GM19463 (cell line): Measurements from ENCODE around the gene S100A14.
"Not testable (repeated sequence)": the region's sequence is repeated elsewhere in the genome, so short reads cannot be mapped to it uniquely, and the experiment has no call there.

Experiments
- ATAC-seq: cut with Tn5 transposase; IDR thresholded peaks from one replicate; pipeline ENCODE4 v1.9.1; 2021; ENCODE audit warnings: mild to moderate bottlenecking, moderate library complexity; ENCODE audit not compliant: unreplicated experiment

Gene S100A14

DNA sequence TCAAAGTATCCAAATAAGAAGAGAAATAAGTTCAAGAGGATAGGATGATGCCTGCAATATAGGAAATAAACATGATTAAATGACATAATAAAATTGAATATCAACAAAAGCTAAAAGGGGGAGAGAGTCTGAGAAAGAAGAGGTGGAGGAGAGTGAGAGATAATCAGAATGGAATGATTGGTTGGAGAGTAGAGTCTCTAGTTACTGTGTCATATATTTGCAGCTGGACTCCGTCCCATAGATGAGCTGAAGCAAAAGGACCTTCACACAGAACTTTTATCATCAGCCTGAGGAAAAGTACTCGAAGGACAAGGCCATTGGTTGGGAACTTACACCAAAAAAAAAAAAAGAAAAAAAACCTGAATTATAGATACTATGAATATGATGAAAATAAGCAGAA is 27.6 kb downstream of the S100A14 start:
- no peak for ATAC-seq

DNA sequence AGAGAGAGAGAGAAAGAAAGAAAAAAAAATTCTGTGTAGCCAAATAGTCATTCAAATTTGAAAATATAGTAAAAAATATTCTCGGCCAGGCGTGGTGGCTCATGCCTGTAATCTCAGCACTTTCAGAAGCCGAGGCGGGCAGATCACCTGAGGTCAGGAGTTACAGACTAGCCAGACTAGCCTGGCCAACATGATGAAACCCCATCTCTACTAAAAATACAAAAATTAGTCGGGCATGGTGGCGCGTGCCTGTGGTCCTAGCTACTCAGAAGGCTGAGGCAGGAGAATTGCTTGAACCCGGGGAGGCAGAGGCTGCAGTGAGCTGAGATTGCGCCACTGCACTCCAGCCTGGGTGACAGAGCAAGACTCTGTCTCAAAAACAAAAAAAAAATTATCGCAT is 28.1 kb downstream of the S100A14 start:
- not testable (repeated sequence) for ATAC-seq

DNA sequence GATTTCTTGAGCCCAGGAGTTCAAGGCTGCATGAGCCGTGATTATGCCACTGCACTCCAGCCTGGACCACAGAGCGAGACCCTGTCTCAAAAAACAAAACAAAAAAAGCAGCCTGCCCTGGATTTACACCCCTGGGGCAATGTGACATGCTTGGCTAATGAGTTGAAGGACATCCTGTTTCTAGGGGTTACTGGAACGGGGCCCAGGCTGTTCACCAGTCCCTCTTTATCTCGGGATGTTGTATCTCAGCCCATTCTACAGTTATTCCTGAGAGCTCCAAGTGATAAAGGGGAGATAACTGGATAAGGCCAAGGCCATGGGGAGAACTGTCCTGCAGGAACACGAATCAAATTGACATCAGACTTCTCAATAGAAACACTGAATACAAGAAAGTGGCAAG is 28.8 kb downstream of the S100A14 start:
- ATAC-seq = no peak

DNA sequence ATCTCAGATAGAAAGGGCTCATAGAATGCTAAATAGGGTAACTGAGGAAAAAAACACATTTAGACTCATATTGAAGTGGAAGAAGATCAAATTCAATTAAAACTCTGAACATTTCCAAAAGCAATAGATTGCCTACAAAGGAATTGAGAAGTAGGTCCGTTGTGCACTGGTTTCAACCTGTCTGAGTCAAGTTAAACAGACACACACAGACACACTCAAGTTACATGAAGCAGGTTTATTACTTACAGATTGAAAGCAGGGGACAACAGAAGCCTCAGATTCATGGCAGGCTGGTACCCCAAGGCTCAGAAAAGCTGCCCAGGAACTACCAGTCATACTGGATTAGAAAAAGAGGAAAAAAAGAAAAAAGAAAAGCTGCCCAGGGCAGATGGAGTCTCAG is 29.8 kb downstream of the S100A14 start:
- no peak for ATAC-seq

DNA sequence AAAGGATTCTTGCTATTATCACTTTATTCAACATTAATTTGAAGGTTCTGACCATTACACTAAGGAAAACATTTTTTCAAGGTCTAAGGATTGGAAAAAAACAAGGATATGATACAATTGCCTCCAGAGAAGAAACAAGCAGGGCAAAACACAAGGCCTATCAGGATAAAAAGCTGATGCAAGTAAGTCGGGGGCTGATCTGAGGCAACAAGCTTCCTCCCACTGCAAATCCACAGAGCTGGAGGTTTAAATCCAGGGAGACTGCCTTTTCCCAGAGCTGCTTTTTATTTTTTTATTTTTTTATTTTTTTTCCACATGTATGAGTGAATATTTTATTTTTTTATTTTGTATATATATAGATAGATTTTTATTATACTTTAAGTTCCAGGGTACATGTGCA is 31.1 kb downstream of the S100A14 start:
- ATAC-seq = no peak

DNA sequence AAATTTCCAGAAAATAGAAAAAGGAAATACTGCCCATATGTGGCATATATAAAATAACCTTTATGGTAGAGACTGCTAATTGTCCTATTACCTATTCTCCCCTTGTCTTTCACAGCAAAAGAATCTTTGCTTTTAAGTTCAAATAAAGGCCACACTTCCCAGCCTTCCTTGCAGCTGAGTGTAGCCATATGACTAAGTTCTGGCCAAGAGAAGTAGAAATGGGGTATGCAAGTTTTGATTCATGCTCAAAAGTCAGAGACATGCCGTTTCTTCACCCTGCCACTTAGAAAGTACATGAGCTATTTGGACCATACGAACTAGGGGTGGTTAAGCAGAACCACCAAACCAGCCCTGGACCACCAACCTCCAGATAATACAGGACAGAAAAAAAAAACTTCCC is 32.1 kb downstream of the S100A14 start:
- no peak for ATAC-seq

DNA sequence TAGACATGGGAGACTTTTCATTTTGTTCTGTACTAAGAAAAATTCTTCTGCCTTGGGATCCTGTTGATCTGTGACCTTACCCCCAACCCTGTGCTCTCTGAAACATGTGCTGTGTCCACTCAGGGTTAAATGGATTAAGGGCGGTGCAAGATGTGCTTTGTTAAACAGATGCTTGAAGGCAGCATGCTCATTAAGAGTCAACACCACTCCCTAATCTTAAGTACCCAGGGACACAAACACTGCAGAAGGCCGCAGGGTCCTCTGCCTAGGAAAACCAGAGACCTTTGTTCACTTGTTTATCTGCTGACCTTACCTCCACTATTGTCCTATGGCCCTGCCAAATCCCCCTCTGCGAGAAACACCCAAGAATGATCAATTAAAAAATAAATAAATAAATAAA is 32.6 kb downstream of the S100A14 start:
- ATAC-seq = not testable (repeated sequence)

DNA sequence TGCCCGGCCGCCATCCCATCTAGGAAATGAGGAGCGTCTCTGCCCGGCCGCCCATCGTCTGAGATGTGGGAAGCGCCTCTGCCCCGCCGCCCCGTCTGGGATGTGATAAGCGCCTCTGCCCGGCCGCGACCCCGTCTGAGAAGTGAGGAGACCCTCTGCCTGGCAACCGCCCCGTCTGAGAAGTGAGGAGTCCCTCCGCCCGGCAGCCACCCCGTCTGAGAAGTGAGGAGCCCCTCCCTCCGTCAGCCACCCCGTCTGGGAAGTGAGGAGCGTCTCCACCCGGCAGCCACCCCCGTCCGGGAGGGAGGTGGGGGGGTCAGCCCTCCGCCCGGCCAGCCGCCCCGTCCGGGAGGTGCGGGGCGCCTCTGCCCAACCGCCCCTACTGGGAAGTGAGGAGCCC is 33.3 kb downstream of the S100A14 start:
- ATAC-seq = not testable (repeated sequence)

DNA sequence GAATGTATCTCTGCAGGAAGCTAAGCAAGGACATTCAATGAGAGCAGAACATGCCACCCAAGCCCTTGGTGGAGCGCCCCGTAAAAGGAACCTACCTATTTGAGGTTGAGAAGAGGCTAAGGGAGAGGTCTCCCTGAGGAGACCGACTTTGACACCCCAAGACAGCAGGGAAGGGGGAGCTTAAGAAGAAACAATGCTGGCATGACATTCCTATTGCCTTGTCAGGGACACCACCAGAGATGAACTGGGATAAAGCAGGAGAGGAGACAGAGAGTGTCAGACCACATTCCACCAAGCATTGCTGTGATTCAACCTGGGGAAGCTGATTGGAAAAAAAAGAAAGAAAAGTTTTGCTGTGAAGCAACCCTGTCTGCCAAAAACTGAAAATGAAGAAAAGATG is 37.2 kb downstream of the S100A14 start:
- ATAC-seq = no peak

DNA sequence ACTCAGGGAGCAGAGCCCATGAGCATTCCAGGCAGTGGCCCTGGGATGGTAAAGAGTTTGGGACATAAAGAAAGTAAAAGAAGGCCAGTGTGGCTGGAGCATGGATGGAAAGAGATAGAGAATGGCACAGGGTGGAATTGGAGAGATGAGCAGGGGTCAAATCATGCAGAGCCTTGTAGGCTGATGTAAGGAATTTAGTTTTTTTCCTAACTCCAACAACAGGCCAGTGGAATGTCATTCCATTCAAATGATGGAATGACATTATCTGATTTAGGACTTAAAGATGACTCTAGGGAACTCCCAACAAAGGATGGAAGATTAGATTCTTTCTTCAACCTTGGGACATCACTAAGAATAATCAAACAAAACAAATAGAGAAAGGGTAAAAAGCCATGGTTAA is 37.6 kb downstream of the S100A14 start:
- ATAC-seq = no peak

DNA sequence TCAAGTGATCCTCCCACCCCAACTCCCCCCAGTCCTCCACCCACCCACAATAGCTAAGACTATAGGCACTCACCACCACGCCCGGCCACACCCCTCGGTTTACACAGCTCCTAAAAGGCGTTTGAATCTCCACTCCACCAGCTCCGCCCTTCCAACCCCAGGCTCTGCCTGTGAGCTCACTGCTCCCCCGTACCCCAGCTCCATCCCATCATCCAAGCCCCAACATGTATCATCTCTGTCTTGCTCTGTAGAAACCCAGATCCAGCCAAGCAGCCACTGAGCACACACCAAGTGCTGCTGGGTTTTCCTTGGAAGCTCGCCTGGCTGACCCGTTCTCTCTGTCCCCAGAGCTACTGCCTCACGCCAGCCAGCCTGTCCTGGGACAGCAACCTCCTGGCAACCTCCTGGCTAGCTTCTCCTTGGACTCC is 38.5 kb downstream of the S100A14 start:
- ATAC-seq = no peak

DNA sequence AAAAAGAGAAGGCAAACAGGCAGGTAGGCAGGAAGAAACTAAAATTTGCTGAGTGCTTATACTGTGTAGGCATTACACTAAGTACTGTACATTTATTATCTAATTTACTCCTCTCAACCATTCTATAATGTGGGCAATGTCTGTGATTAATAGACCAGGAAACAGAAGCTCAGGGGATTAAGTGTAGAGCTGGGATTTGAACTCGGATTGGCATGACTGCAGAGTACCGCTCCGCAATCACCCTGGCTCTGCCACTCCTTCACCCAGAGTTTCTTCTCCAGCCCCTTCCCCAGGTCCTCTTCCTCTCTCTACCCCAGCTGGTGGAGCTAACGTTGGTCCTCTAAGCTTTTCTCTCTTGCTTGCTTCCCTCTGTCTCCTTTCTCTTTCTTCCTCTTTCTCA is 39.0 kb downstream of the S100A14 start:
- ATAC-seq = no peak

DNA sequence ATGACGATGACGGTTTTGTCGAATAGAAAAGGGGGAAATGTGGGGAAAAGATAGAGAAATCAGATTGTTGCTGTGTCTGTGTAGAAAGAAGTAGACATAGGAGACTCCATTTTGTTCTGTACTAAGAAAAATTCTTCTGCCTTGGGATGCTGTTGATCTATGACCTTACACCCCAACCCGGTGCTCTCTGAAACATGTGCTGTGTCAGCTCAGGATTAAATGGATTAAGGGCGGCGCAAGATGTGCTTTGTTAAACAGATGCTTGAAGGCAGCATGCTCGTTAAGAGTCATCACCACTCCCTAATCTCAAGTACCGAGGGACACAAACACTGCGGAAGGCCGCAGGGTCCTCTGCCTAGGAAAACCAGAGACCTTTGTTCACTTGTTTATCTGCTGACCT is 40.6 kb downstream of the S100A14 start:
- ATAC-seq = not testable (repeated sequence)

DNA sequence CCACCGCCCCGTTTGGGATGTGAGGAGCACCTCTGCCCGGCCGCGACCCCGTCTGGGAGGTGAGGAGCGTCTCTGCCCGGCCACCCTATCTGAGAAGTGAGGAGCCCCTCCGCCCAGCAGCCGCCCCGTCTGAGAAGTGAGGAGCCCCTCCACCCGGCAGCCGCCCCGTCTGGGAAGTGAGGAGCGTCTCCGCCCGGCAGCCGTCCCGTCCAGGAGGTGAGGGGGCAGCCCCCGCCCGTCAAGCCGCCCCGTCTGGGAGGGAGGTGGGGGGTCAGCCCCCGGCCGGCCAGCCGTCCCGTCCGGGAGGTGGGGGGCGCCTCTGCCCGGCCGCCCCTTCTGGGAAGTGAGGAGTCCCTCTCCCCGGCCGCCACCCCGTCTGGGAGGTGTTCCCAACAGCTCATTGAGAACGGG is 41.0 kb downstream of the S100A14 start:
- not testable (repeated sequence) for ATAC-seq

DNA sequence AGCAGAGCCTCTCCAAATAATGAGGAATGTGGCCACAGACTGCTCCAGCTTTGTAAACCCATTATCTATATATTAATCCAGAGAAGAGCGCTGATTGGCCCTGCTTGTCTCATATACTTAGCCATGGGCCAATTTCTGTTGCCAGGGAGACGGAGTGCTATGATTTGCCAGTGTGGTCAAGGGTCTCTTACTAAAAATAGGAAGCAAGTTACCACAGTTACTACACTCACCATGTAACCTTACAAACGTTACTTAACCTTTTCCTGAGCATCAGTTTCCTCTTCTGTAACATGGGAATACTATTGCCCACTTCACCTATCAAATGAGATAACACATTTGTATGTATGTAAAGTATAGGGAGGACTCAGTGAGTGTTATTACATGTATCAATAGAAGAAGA is 42.8 kb downstream of the S100A14 start:
- no peak for ATAC-seq

DNA sequence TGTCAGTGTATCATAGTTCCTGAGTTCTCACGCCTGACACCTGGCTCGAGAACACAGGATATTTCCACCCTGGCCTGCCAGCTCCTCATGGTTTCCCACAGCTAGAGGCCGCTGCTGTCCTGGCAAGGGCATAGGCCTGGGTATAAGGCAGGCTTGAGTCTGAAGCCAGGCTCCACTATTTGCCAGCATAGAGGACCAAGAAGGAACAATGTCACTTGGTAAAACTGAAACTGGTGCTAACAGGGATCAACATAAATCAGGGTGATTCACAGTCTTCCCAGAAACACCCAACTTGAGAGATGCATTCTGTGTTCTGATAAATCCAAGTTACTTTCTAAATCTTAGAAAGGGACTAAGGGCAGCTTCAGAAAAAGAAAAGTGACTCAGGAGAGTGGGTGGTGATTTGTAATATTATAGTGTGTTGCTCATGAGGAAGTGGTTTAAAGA is 43.5 kb downstream of the S100A14 start:
- peak; percentile 76 for ATAC-seq

DNA sequence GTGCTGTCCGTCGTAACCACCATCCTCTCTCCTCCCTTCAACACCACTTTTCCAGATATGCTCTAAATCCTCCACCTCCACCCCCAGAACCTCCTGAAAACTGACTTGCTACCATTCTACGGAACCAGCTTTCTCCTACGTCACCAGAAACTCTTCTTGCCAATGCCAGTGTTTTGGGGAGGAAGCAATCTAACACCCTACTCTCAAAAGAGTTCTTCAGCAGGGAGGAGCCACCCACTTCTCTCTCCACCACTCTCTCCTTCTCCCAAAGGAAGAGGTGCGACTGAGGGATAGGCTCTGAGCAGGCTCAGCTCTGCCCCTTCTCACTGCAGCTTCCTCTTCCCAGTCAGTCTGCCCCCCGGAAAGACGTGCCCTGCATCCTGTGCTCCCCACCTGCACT is 44.4 kb downstream of the S100A14 start:
- no peak for ATAC-seq

DNA sequence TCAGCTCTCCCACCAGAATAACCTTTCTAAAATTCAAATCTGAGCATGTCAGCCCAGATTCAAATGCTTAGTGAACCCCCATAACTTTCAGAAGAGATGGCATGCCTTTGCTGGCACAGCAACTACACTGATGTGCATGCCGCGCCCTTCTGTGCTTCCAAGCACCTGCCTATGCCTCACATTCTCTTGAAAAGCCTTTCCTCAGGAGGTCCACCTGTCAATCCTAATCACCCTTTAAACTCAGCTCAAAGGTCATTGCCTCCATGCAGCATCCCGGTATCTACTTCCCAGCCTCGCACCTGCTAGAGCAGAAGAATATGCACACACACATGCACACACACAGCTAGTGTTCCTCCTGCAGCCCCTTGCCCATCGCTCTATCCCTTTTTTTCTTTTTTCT is 45.3 kb downstream of the S100A14 start:
- no peak for ATAC-seq

DNA sequence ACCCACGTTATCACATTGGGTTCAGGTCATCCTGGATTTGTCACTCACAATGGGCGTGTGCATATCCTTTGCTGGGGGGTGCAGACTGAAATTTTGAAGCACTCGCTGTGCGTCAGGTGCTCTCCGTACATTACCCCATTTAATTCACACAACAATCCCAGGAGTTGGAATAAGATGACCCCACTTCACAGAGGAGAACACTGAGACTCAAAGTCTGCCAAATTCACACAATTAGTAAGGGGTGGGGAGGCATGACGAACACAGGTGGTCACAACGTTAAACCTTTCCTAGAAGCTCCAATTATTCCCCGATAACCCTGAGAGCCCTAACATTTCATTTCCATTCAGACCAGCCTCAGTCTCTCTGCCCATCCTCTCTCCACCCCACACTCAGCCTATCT is 46.7 kb downstream of the S100A14 start:
- ATAC-seq = no peak

DNA sequence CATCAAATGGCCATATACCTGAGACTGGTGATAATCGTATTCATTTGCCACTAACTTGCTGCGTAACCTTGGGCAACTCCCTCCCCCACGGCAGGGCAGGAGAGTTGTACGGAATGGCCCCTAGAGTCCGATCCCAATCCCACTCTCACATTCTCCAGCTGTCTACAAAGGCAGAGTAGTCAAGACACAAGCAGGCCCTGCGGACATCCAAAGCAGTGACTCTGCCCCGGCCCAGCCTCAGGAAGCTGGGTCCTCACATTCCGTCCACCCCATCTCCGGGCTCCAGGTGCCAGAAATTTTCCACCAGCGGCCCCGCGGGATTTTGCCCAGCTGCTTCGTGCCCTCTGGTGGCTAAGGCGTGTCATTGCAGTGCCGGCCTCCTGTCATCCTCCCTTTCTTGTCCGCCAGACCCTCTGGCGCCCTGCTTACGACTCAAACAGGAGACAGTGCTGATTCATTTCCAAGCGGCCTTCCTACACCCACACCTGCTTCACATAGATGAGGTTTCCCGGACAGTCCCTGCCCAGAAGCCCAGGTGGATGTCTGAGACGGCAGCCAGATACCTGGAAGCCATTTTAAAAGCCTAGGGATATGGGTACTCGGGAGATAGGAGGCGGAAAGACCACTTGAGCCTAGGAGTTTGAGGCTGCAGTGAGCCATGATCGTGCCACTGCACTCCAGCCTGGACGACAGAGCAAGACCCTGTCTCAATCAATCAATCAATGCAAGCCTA is 47.6 kb downstream of the S100A14 start:
- ATAC-seq = no peak

DNA sequence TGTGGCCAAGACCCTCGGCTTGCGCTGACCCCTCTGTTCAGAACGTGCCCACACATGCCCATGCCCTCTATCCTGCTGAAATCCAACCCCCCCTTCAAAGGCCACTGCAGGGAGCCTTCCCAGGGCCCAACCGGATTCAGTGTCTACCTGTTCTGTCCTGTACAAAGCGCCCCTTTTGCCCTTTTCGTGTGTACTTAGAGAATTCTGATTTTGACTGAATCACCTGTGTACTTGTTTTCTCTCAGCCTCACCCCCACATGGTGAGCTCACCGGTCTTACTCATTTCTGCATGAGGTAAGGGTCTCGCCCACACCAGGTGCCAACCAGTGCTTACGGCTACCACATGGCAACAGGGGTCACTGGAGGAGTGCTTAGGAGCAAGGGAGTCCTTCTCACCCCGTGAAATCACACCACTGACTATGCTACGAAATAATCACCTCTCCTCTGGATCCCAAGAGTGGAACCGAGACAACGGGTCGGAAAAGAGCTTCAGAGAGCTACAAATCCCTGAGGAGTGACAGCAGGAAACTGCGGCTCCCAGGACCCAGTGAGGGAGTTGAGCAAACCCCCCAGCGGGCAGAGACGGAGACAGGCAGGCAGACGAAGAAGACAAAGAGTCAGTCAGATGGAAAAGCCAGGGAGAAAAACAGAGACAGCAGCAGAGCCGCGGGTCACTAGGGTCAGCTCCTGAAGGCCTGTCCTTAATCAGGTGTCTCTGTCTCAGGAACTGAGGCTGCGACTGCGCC is 48.3 kb downstream of the S100A14 start:
- no peak for ATAC-seq
